VCaP (cell line): ENCODE results near the gene FAM81B.

Experiments
- H3K27ac ChIP-seq: fragments of 450-650 bp; 2 replicates; pipeline ENCODE4 v1.5.1; 2017
- CTCF ChIP-seq: fragments of 450-650 bp; conservative IDR thresholded peaks from 2 replicates; pipeline ENCODE4 v1.5.1; 2017; ENCODE audit warnings: mild to moderate bottlenecking, moderate library complexity

FAM81B gene

GRCh38 chr5:95460665-95461064 lies 69.5 kb downstream of the FAM81B start:
- no peak for TF ChIP-seq CTCF
- no peak overlapping the region for H3K27ac ChIP-seq

- H3K27ac ChIP-seq: no peak overlapping the region
- TF ChIP-seq CTCF: no peak
Measured at GRCh38 chr5:95471487-95471886, 80.3 kb downstream of the FAM81B start.

- no peak overlapping the region for H3K27ac ChIP-seq
- no peak for TF ChIP-seq CTCF
Measured at GRCh38 chr5:95471942-95472341, 80.8 kb downstream of the FAM81B start.

- no peak for TF ChIP-seq CTCF
- H3K27ac ChIP-seq: no peak overlapping the region
Measured at GRCh38 chr5:95484421-95484820, 93.3 kb downstream of the FAM81B start.

DNA sequence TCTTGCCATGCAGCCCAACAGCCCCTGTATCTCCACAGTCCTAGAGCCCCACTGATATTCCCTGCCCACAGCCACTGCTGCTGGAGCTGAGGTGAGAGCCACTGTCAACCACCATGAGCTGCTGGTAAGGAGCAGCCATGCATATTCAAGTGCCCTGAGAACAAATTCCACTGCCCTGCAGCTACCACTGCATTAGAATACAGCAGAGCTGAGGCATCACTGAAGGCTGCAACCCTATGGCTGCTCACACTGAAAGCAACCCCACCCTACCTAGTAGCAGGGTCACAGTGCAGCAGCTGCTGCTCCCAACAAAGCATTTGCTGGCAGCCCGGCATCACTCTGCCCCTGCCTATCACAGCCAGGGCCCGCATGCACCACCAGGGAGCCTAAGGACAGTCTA lies 95.0 kb downstream of the FAM81B start:
- H3K27ac ChIP-seq: no peak overlapping the region
- no peak for TF ChIP-seq CTCF

GRCh38 chr5:95487880-95488279 lies 96.7 kb downstream of the FAM81B start:
- no peak for TF ChIP-seq CTCF
- no peak overlapping the region for H3K27ac ChIP-seq
